Keratinocyte (primary cell): ENCODE results near the gene CCDC88A. TPM values are rescaled to one million over a fixed set of nuclear protein-coding genes. Genes with fewer than 3 reads are reported as not detected.
"Not testable (repeated sequence)": the region's sequence is repeated elsewhere in the genome, so short reads cannot be mapped to it uniquely, and the experiment has no call there.

Experiments
- DNase-seq: peaks from one replicate; pipeline ENCODE4 v3.0.0-alpha.2; 2011; ENCODE audit warnings: low read depth, missing footprints, low spot score
- FAIRE-seq: peaks from 2 replicates; lab custom pipeline; 2011; peaks lifted over from hg19 to GRCh38; lab: Jason Lieb, UNC
- H2AFZ ChIP-seq: 2 replicates; pipeline ENCODE4 v1.6.0; 2012; ENCODE audit warnings: low read length, control low read depth, inconsistent platforms; ENCODE audit not compliant: control insufficient read depth
- H3K27ac ChIP-seq: 2 replicates; pipeline ENCODE4 v1.5.1; 2011; ENCODE audit warnings: low read length; ENCODE audit not compliant: control insufficient read depth, insufficient read depth
- H3K27me3 ChIP-seq: 3 replicates; pipeline ENCODE4 v1.6.0; 2011; ENCODE audit warnings: low read length; ENCODE audit not compliant: control insufficient read depth, insufficient read depth; ENCODE audit errors: extremely low read depth
- H3K36me3 ChIP-seq, 2 experiments: 2 replicates in 1 of 2; 3 replicates in 1 of 2; pipeline ENCODE4 v1.5.1; 2011; ENCODE audit warnings: low read length in 2 of 2, mild to moderate bottlenecking in 1 of 2; ENCODE audit not compliant: control insufficient read depth in 2 of 2, insufficient read depth in 2 of 2; ENCODE audit errors: extremely low read depth in 1 of 2
- H3K4me1 ChIP-seq: 3 replicates; pipeline ENCODE4 v1.5.1; 2011; ENCODE audit warnings: low read length; ENCODE audit not compliant: control insufficient read depth, insufficient read depth; ENCODE audit errors: extremely low read depth
- H3K4me2 ChIP-seq: 3 replicates; pipeline ENCODE4 v1.6.0; 2011; ENCODE audit warnings: low read depth, low read length; ENCODE audit not compliant: control insufficient read depth, insufficient read depth; ENCODE audit errors: extremely low read depth
- H3K4me3 ChIP-seq, 3 experiments: fragments of 200-600 bp in 1 of 3; sonication (generic) in 1 of 3; 2 replicates in 2 of 3; 3 replicates in 1 of 3; pipeline ENCODE4 v1.5.1; 2011 to 2016; ENCODE audit warnings: low read length in 3 of 3, mild to moderate bottlenecking in 3 of 3, control low read depth in 2 of 3, inconsistent platforms in 1 of 3, low read depth in 1 of 3, mixed read lengths in 1 of 3, mixed run types in 1 of 3, moderate library complexity in 1 of 3; ENCODE audit not compliant: control insufficient read depth in 2 of 3, insufficient read depth in 2 of 3; ENCODE audit errors: extremely low read depth in 1 of 3
- H3K79me2 ChIP-seq: 2 replicates; pipeline ENCODE4 v1.6.0; 2012; ENCODE audit warnings: low read length; ENCODE audit not compliant: control insufficient read depth, insufficient read depth
- H3K9ac ChIP-seq: 3 replicates; pipeline ENCODE4 v1.6.0; 2011; ENCODE audit warnings: low read length; ENCODE audit not compliant: control insufficient read depth, insufficient read depth; ENCODE audit errors: extremely low read depth
- H3K9me1 ChIP-seq: 3 replicates; pipeline ENCODE4 v1.6.0; 2011; ENCODE audit warnings: low read length; ENCODE audit not compliant: control insufficient read depth, insufficient read depth; ENCODE audit errors: extremely low read depth
- H3K9me3 ChIP-seq: 2 replicates; pipeline ENCODE4 v1.5.1; 2012; ENCODE audit warnings: low read depth, low read length; ENCODE audit not compliant: control insufficient read depth
- H4K20me1 ChIP-seq: 3 replicates; pipeline ENCODE4 v1.6.0; 2011; ENCODE audit warnings: low read length; ENCODE audit not compliant: control insufficient read depth, insufficient read depth; ENCODE audit errors: extremely low read depth
- EZH2 ChIP-seq: IDR thresholded peaks from one replicate; pipeline ENCODE4 v1.6.1; 2012; ENCODE audit warnings: inconsistent platforms, mild to moderate bottlenecking, low read length, moderate library complexity
- dilution Hi-C: fragments of 300-500 bp; cut with MboI; formaldehyde crosslinking; loops from one replicate; pipeline ENCODE4 v1.7.0; 2020; ENCODE audit warnings: low sequenced_read_pairs; ENCODE audit not compliant: extremely low pct_ligation_motif_present
- polyA plus RNA-seq, 5 experiments: library from polyadenylated mRNA; depleted of rRNA in 3 of 5; stranded (reverse) in 3 of 5; stranded (forward) in 1 of 5; unstranded in 1 of 5; fragments of >200 nt; gene quantifications; 1 replicate in 1 of 5; 2 replicates in 3 of 5; 3 replicates in 1 of 5; pipeline versions ENCODE4 v1.2.1 to v1.2.3, GENCODE V29; 2011 to 2012; ENCODE audit warnings: missing spikeins in 2 of 5, low read depth in 1 of 5, low replicate concordance in 1 of 5
- TF ChIP-seq, protein P1 (sequence below), 3 experiments: IDR thresholded peaks in 1 of 3; conservative IDR thresholded peaks in 1 of 3; optimal IDR thresholded peaks in 1 of 3; 2 replicates in 2 of 3; 3 replicates in 1 of 3; pipeline versions ENCODE3 to v1.5.1; 2011; ENCODE audit warnings: low read length in 3 of 3, mild to moderate bottlenecking in 3 of 3, moderate library complexity in 2 of 3, control low read depth in 1 of 3, inconsistent platforms in 1 of 3; ENCODE audit not compliant: insufficient read depth in 2 of 3; ENCODE audit errors: extremely low read depth in 1 of 3

Gene CCDC88A
- polyA plus RNA-seq, 1 donor (not counting 4 experiments of a cell fraction or from before 2014, with no cell fraction given) = 21.3 TPM

GRCh38 chr2:55357164-55357563 lies 62.5 kb downstream of the CCDC88A start:
- DNase-seq (no peak), FAIRE-seq (no peak)
- H3K27ac ChIP-seq = no peak overlapping the region
- H3K4me2 ChIP-seq = no peak overlapping the region
- no peak overlapping the region for H3K9ac ChIP-seq
- no peaks in the 10 kb centered on the region for H3K79me2 ChIP-seq
- no peak overlapping the region for H2AFZ ChIP-seq
- no peaks in the 10 kb centered on the region for H3K36me3 ChIP-seq
- H3K27me3 ChIP-seq = no peaks in the 10 kb centered on the region
- H3K9me1 ChIP-seq = no peaks in the 10 kb centered on the region
- dilution Hi-C loops = no loop called here
- TF ChIP-seq, protein P1, sequence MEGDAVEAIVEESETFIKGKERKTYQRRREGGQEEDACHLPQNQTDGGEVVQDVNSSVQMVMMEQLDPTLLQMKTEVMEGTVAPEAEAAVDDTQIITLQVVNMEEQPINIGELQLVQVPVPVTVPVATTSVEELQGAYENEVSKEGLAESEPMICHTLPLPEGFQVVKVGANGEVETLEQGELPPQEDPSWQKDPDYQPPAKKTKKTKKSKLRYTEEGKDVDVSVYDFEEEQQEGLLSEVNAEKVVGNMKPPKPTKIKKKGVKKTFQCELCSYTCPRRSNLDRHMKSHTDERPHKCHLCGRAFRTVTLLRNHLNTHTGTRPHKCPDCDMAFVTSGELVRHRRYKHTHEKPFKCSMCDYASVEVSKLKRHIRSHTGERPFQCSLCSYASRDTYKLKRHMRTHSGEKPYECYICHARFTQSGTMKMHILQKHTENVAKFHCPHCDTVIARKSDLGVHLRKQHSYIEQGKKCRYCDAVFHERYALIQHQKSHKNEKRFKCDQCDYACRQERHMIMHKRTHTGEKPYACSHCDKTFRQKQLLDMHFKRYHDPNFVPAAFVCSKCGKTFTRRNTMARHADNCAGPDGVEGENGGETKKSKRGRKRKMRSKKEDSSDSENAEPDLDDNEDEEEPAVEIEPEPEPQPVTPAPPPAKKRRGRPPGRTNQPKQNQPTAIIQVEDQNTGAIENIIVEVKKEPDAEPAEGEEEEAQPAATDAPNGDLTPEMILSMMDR (optimal IDR thresholded peaks at IDR 0.05 in 1 of 3, IDR thresholded peaks at IDR 0.05 in 1 of 3, conservative IDR thresholded peaks at IDR 0.05 in 1 of 3; ENCODE audit: extremely low read depth in 1 of 3, insufficient read depth in 2 of 3, low read length in 3 of 3) = no peak
- no peak for TF ChIP-seq EZH2
- H3K9me3 ChIP-seq = no peaks in the 10 kb centered on the region
- no peak overlapping the region for H3K4me3 ChIP-seq
- no peaks in the 10 kb centered on the region for H3K4me1 ChIP-seq
- no peaks in the 10 kb centered on the region for H4K20me1 ChIP-seq

DNA sequence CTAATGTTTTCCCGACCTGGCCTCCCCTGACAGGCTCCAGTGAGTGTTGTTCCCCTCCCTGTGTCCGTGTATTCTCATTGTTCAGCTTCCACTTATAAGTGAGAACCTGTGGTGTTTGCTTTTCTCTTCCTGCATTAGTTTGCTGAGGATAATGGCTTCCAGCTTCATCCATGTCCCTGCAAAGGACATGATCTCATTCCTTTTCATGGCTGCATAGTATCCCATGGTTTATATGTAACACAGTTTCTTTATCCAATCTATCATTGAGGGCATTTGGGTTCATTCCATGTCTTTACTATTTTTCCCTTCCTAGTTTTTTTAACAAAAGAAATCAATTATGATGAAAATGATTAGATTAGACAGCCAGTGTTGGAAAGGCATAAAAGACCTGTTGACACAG lies 63.5 kb downstream of the CCDC88A start:
- not testable (repeated sequence) for FAIRE-seq, H3K36me3 ChIP-seq

GRCh38 chr2:55355451-55355850 lies 64.2 kb downstream of the CCDC88A start:
- H3K9ac ChIP-seq = no peak overlapping the region
- no peaks in the 10 kb centered on the region for H3K27me3 ChIP-seq
- no peak overlapping the region for H2AFZ ChIP-seq
- no peak overlapping the region for H3K4me2 ChIP-seq
- dilution Hi-C loops = no loop called here
- no peaks in the 10 kb centered on the region for H3K9me3 ChIP-seq
- H4K20me1 ChIP-seq = no peaks in the 10 kb centered on the region
- H3K4me3 ChIP-seq = no peak overlapping the region
- H3K36me3 ChIP-seq = peaks cover 0 to 5% of the 10 kb centered on the region in 2 experiments
- H3K4me1 ChIP-seq = no peaks in the 10 kb centered on the region
- TF ChIP-seq, protein P1 (optimal IDR thresholded peaks at IDR 0.05 in 1 of 3, IDR thresholded peaks at IDR 0.05 in 1 of 3, conservative IDR thresholded peaks at IDR 0.05 in 1 of 3; ENCODE audit: extremely low read depth in 1 of 3, insufficient read depth in 2 of 3, low read length in 3 of 3) = no peak
- TF ChIP-seq EZH2 = no peak
- no peak for DNase-seq
- H3K27ac ChIP-seq = no peak overlapping the region
- FAIRE-seq = no peak
- H3K79me2 ChIP-seq = no peaks in the 10 kb centered on the region
- H3K9me1 ChIP-seq = no peaks in the 10 kb centered on the region

More for the DNA sequence above, 63.5 kb downstream of the CCDC88A start:
- H3K9ac ChIP-seq, H3K4me1 ChIP-seq, H2AFZ ChIP-seq, dilution Hi-C loops, H3K9me3 ChIP-seq, H4K20me1 ChIP-seq, H3K4me3 ChIP-seq, DNase-seq, H3K27ac ChIP-seq, H3K79me2 ChIP-seq, H3K27me3 ChIP-seq, H3K4me2 ChIP-seq, H3K9me1 ChIP-seq: not testable (repeated sequence)
